Astrocyte of the spinal cord (primary cell): ENCODE results near the gene FAM114A2.

ENCODE experiments used
- DNase-seq: peaks from one replicate; pipeline ENCODE4 v3.0.0; 2011; ENCODE audit warnings: low read depth, low spot score
- H3K4me3 ChIP-seq: 2 replicates; pipeline ENCODE4 v1.5.1; 2011; ENCODE audit warnings: low read depth, mild to moderate bottlenecking, low read length, moderate library complexity
- CTCF ChIP-seq: IDR thresholded peaks from 2 replicates; pipeline ENCODE4 v1.5.1; 2012; ENCODE audit warnings: low read depth, mild to moderate bottlenecking, low read length, inconsistent platforms
- in situ Hi-C: cut with HindIII; loops from 2 replicates; pipeline ENCODE4 v1.10.0; 2017; ENCODE audit warnings: low sequenced_read_pairs

FAM114A2 gene

GRCh38 chr5:153998010-153998409 lies 40.7 kb downstream of the FAM114A2 start:
- TF ChIP-seq CTCF: no peak
- no peak overlapping the region for H3K4me3 ChIP-seq
- DNase-seq: no peak
- in situ Hi-C loops: no loop called here

DNA sequence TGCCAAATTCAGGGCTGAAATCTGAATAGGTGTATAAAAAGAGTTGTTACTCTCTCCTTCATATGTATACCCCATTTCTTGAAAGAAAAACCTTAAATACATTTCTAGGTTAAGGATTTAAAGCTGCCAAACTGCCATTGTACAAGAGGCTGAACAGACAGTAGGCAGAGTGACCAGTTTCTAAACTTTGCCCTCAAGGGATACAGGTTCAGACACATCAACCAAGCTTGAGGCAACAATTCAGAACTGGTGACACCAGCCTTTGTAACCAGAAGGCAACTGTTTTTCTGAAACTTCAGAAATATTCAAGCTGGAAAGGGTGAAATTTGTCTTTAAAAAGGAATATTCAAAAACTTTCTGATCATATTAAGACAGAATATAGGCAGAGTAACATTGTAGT lies 47.5 kb downstream of the FAM114A2 start:
- H3K4me3 ChIP-seq: no peak overlapping the region
- no peak for TF ChIP-seq CTCF
- DNase-seq: no peak
- in situ Hi-C loops: no loop called here

- in situ Hi-C loops: no loop called here
- no peak overlapping the region for H3K4me3 ChIP-seq
- no peak for TF ChIP-seq CTCF
- no peak for DNase-seq
Measured at GRCh38 chr5:153988510-153988909, 50.2 kb downstream of the FAM114A2 start.

GRCh38 chr5:153987301-153987700 lies 51.4 kb downstream of the FAM114A2 start:
- no peak for DNase-seq
- no peak overlapping the region for H3K4me3 ChIP-seq
- no peak for TF ChIP-seq CTCF
- in situ Hi-C loops: no loop called here

DNA sequence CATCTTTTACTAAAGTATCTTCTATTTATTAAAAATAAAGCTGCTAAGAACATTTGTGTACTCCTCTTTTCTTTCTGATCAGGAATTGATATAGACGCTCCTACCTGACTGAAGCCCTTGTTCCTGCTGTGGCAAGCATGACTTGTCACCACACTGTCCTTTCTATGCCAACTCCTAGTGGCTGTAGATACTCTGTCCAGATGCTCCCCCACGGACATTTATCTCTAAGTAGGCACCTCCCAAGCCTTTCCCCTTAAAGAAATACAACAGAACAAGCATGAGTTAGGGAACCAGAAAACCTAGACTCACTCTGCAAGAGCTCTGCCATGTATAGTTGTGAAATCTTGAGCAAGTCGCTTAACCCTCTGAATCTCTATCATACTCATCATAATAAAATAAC lies 53.2 kb downstream of the FAM114A2 start:
- in situ Hi-C loops: no loop called here
- H3K4me3 ChIP-seq: no peak overlapping the region
- DNase-seq: no peak
- no peak for TF ChIP-seq CTCF

GRCh38 chr5:153983885-153984284 lies 54.8 kb downstream of the FAM114A2 start:
- TF ChIP-seq CTCF: no peak
- no peak for DNase-seq
- no peak overlapping the region for H3K4me3 ChIP-seq
- in situ Hi-C loops: no loop called here
